K562 treated with DMSO at 1 percent for 24 hours (cell line): Measurements from ENCODE around the gene KATNA1. TPM values are rescaled to one million over a fixed set of nuclear protein-coding genes. Genes with fewer than 3 reads are reported as not detected.

Experiments used
- total RNA-seq: library from RNA; unstranded; fragments of 300-600 nt; gene quantifications from 2 replicates; pipeline ENCODE4 v1.2.3, GENCODE V29; 2022; ENCODE audit warnings: low read depth; ENCODE audit not compliant: insufficient read depth

KATNA1 gene
- total RNA-seq: 25.6 and 31.8 TPM in 2 replicates

DNA sequence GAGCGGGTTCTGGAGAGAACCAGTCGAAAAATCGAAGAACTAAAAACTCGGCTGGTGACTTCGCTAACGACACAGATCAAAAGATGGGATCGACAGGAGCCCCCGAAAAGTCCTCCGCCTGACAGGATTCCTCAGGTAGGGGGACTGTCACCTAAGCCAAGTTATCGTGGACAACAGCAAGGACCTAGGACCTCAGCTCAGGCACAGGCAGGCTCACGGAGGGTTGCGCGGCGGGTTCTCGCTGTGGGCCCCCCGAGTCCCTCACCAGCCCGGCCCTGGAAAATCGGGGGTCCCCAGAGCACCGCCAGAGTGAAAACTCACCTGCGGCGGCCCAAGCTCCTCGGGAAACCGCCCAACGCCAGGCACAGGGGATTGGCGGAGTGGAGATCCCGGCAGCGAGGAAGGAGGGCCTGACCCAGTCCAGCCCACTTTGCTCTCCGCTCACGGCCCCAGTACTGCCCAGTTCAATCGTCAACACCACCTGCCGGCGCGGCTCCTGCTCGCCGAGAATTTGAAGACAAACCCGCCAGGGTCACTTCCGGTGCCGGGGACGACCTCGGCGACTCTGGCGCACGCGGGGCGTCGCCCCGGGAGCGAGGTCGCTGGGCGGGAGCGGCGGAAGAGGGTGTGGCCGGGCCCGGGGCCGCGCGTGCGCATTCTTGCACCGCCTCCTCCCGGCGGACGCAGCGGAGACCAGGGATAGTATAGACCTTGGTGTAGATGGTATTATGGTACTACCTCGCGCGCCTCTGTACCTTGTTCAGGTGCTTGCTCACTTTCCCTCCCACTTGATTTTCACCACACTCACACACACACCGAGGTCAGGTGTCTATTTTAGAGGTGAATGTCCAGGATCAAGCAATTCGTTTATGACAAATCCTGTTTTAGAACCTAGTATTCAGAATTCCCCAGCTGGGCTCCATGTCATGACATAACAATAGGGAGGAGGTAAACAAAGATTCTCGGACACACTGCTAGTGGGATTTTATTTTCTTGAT lies at the start of gene KATNA1:
Gene KATNA1, minus strand, starts transcription at position 567 of the 998 bp plus-strand sequence. CDS start 10,167 bp downstream, outside the sequence.

DNA sequence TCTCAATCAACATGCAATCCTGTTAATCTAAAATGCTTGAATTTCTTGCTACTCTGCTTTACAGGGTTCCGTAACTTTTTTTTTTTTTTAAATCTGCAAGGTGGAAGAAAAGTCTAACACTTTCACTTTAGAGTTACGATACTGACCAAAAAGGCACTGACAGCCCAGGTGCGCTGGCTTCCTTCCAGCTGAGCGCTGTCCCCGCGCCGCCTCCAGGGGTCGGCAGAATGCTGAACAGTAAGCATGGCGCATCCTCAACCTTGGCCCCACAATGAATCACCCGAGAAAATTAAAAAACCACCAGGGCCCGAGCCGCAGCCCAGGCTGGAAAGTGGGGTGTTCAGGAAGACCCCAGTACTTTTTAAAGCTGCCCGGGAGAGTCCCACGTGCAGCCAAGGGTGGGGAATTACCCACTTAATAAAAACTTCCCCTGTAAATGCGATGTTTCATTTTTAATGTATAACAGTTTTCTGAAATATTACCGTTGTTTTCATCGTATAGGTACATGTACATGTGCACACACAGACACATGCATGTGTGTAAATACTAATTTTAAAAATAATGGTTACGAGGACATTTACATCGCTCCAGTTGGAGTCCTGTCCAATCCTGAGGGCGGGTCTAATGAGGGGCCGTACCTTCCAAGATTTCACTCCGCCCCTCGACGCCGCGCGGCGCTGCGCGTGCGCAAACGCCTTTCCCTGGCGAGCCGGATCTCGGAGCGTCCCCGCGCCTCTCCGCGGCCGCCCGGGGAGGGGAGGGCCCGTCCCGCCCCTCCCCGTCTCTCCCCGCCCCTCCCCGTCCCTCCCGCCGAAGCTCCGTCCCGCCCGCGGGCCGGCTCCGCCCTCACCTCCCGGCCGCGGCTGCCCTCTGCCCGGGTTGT lies 82.7 kb downstream of the KATNA1 start, which contains the start of gene GINM1:
Gene GINM1, plus strand, starts transcription at position 849 of the 883 bp plus-strand sequence. CDS start 40 bp downstream, outside the sequence.

DNA sequence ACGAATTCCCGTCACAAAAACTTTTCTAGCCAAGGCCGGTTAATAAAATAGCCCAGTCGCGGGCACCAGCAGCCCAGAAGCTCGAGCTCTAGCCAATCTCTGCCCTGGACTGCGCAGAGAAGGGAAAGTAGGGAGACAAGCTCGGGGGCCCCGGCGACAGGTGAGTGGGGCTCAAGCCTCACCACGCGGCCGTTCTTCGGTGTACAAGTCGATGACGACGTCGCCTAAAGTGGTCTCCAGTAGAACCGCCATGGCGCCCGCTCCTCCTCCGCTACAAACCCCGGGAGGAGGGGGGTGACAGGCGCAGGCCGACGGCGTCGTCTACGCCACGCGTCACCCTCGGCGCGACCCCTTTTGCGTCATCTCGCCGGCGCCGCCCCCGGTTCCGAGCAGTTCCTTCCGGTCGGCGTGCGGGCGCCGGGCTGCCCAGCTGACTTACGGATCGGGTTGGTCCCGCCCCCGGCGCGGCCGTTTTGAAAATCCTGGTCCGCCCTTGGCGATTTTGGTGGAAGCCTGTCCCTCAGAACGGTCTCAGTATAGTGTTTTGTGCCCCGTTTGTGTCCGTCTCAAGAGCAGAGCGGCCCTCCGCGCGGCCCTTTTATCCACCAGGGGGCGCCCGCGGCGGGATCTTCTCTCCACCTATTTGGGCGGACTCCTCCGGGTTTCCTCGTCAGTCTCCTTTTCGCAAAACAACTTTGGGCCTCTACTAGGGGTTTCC lies 102.6 kb downstream of the KATNA1 start, which contains the start of gene PPIL4:
Gene PPIL4, minus strand, starts transcription at position 290 of the 718 bp plus-strand sequence. Its CDS starts 38 bp downstream, at position 252.

Other genes with a start within 250 kb of the KATNA1 start
- not detected in 2 replicates for gene SUMO4, start 248.5 kb downstream of the KATNA1 start, total RNA-seq
- 0.23 TPM in 1 of 2 replicates, not detected in the other for gene ZC3H12D, start 163.7 kb downstream of the KATNA1 start, total RNA-seq
- 11.0 and 12.9 TPM in 2 replicates for gene PPIL4, start 102.7 kb downstream of the KATNA1 start, total RNA-seq
- 19.1 and 23.2 TPM in 2 replicates for gene GINM1, start 82.3 kb downstream of the KATNA1 start, total RNA-seq
- gene LATS1, start 69.4 kb upstream of the KATNA1 start, total RNA-seq: 10.2 and 10.7 TPM in 2 replicates
- 27.0 and 27.3 TPM in 2 replicates for gene NUP43, start 97.8 kb upstream of the KATNA1 start, total RNA-seq
- gene PCMT1, start 101.0 kb upstream of the KATNA1 start, total RNA-seq: 358 and 384 TPM in 2 replicates
- 8.1 and 8.7 TPM in 2 replicates for gene LRP11, start 215.6 kb upstream of the KATNA1 start, total RNA-seq
- gene RAET1E, start 249.4 kb upstream of the KATNA1 start, total RNA-seq: not detected in 2 replicates